H1 (cell line): Measurements from ENCODE around the gene CFAP161. TPM values are rescaled to one million over a fixed set of nuclear protein-coding genes. Genes with fewer than 3 reads are reported as not detected.

ENCODE experiments used
- CTCF ChIA-PET: fragments of 300-600 bp; sonication (Branson Sonifier 250); formaldehyde crosslinking; loops from one replicate; lab custom pipeline; 2021; ENCODE audit not compliant: partially characterized antibody; lab: Charles Lee
- POLR2A ChIA-PET: fragments of 300-600 bp; sonication (Branson Sonifier 250); formaldehyde crosslinking; loops from one replicate; lab custom pipeline; 2021; ENCODE audit warnings: inconsistent platforms; ENCODE audit not compliant: partially characterized antibody; lab: Charles Lee
- DNase-seq, 2 experiments: peaks; one replicate each; pipeline versions ENCODE4 v3.0.0 to v3.0.0-alpha.2; 2010 to 2022; ENCODE audit warnings: low spot score in 2 of 2, low read depth in 1 of 2, mixed read lengths in 1 of 2
- FAIRE-seq: peaks from 2 replicates; lab custom pipeline; 2011; peaks lifted over from hg19 to GRCh38; lab: Jason Lieb, UNC
- H2AFZ ChIP-seq: 2 replicates; pipeline ENCODE4 v1.8.1; 2012; ENCODE audit warnings: low read length, inconsistent platforms
- H2AK5ac ChIP-seq: 2 replicates; pipeline ENCODE4 v1.6.1; 2013; ENCODE audit warnings: low read depth, low read length
- H2BK120ac ChIP-seq: replicated peaks from 2 replicates; pipeline ENCODE3; 2013; ENCODE audit warnings: low read depth, low read length, inconsistent platforms
- H2BK12ac ChIP-seq: 2 replicates; pipeline ENCODE4 v1.6.1; 2013; ENCODE audit warnings: low read depth, low read length
- H2BK15ac ChIP-seq: 2 replicates; pipeline ENCODE4 v1.6.1; 2013; ENCODE audit warnings: low read length
- H2BK20ac ChIP-seq: 2 replicates; pipeline ENCODE4 v1.6.1; 2013; ENCODE audit warnings: low read length
- H2BK5ac ChIP-seq: 2 replicates; pipeline ENCODE4 v1.6.1; 2013; ENCODE audit warnings: low read depth, low read length
- H3K14ac ChIP-seq: 2 replicates; pipeline ENCODE4 v1.6.1; 2013; ENCODE audit warnings: inconsistent platforms; ENCODE audit not compliant: insufficient read length
- H3K18ac ChIP-seq: 2 replicates; pipeline ENCODE4 v1.6.1; 2013; ENCODE audit warnings: low read length; ENCODE audit errors: extremely low read depth
- H3K23ac ChIP-seq: 2 replicates; pipeline ENCODE4 v1.6.1; 2013; ENCODE audit warnings: inconsistent platforms; ENCODE audit not compliant: insufficient read length
- H3K23me2 ChIP-seq: 2 replicates; pipeline ENCODE4 v1.6.1; 2013; ENCODE audit warnings: low read depth, low read length
- H3K27ac ChIP-seq: 2 replicates; pipeline ENCODE4 v1.6.1; 2011; ENCODE audit warnings: low read depth, low read length, inconsistent platforms
- H3K27me3 ChIP-seq, 4 experiments: replicated peaks in 1 of 4; 1 replicate in 1 of 4; 2 replicates in 3 of 4; pipeline versions ENCODE4 v1.6.1 to v1.8.1; 2011 to 2013; ENCODE audit warnings: low read length in 3 of 4, mild to moderate bottlenecking in 3 of 4, inconsistent platforms in 2 of 4, mixed read lengths in 2 of 4, moderate library complexity in 1 of 4; ENCODE audit not compliant: control insufficient read depth in 3 of 4, insufficient read depth in 3 of 4; ENCODE audit errors: extremely low read depth in 1 of 4
- H3K36me3 ChIP-seq, 4 experiments: 2 replicates each; pipeline versions ENCODE4 v1.6.1 to v1.8.1; 2011 to 2013; ENCODE audit warnings: mild to moderate bottlenecking in 4 of 4, low read length in 3 of 4, moderate library complexity in 2 of 4, control low read depth in 1 of 4, inconsistent platforms in 1 of 4; ENCODE audit not compliant: insufficient read depth in 4 of 4, control insufficient read depth in 2 of 4
- H3K4ac ChIP-seq: replicated peaks from 2 replicates; pipeline ENCODE3; 2013; ENCODE audit warnings: low read length, low read depth, mixed read lengths, inconsistent platforms; ENCODE audit not compliant: insufficient read length
- H3K4me1 ChIP-seq, 4 experiments: replicated peaks in 1 of 4; 1 replicate in 1 of 4; 2 replicates in 3 of 4; pipeline versions ENCODE4 v1.6.1 to v1.8.1; 2011 to 2013; ENCODE audit warnings: low read length in 3 of 4, inconsistent platforms in 2 of 4, mixed read lengths in 1 of 4; ENCODE audit not compliant: insufficient read depth in 4 of 4, control insufficient read depth in 3 of 4
- H3K4me2 ChIP-seq, 2 experiments: 2 replicates each; pipeline versions ENCODE4 v1.6.1 to v1.8.1; 2011 to 2013; ENCODE audit warnings: low read depth in 2 of 2, low read length in 2 of 2, control low read depth in 1 of 2, inconsistent platforms in 1 of 2, mild to moderate bottlenecking in 1 of 2; ENCODE audit not compliant: insufficient read depth in 1 of 2
- H3K4me3 ChIP-seq, 4 experiments: fragments of 200-600, 300-600 bp in 1 of 4; sonication (generic), shearing (Covaris generic), sonication (Bioruptor Twin) in 1 of 4; 2 replicates each; pipeline versions ENCODE4 v1.5.1 to v1.8.1; 2011 to 2016; ENCODE audit warnings: low read length in 4 of 4, low read depth in 3 of 4, control low read depth in 2 of 4, inconsistent platforms in 2 of 4, mild to moderate bottlenecking in 2 of 4, mixed read lengths in 1 of 4, moderate library complexity in 1 of 4; ENCODE audit not compliant: insufficient read depth in 2 of 4; ENCODE audit errors: extremely low read depth in 1 of 4
- H3K56ac ChIP-seq: replicated peaks from 2 replicates; pipeline ENCODE3; 2013; ENCODE audit warnings: low read depth, mild to moderate bottlenecking, mixed read lengths, low read length, inconsistent platforms; ENCODE audit not compliant: insufficient read length
- H3K79me1 ChIP-seq: 2 replicates; pipeline ENCODE4 v1.6.1; 2013; ENCODE audit warnings: low read depth, low read length, control low read depth
- H3K79me2 ChIP-seq, 2 experiments: 2 replicates each; pipeline versions ENCODE4 v1.6.1 to v1.8.1; 2012 to 2013; ENCODE audit warnings: low read length in 2 of 2, mild to moderate bottlenecking in 2 of 2, inconsistent platforms in 1 of 2; ENCODE audit not compliant: insufficient read depth in 2 of 2, control insufficient read depth in 1 of 2
- H3K9ac ChIP-seq, 4 experiments: replicated peaks in 1 of 4; 1 replicate in 1 of 4; 2 replicates in 3 of 4; pipeline versions ENCODE4 v1.6.1 to v1.8.1; 2011 to 2013; ENCODE audit warnings: low read depth in 3 of 4, low read length in 3 of 4, control low read depth in 2 of 4, mild to moderate bottlenecking in 2 of 4, moderate library complexity in 2 of 4, inconsistent platforms in 1 of 4; ENCODE audit errors: extremely low read depth in 1 of 4
- H3K9me3 ChIP-seq, 2 experiments: 2 replicates each; pipeline versions ENCODE4 v1.6.1 to v1.8.1; 2012 to 2013; ENCODE audit warnings: mild to moderate bottlenecking in 2 of 2, moderate library complexity in 2 of 2, control low read depth in 1 of 2, inconsistent platforms in 1 of 2, low read depth in 1 of 2, low read length in 1 of 2, mixed read lengths in 1 of 2; ENCODE audit not compliant: insufficient read depth in 2 of 2
- H4K20me1 ChIP-seq, 2 experiments: replicated peaks in 1 of 2; 2 replicates each; pipeline versions ENCODE3 to v1.8.1; 2011 to 2013; ENCODE audit warnings: inconsistent platforms in 2 of 2, low read length in 2 of 2, mild to moderate bottlenecking in 1 of 2; ENCODE audit not compliant: insufficient read depth in 2 of 2, control insufficient read depth in 1 of 2
- H4K5ac ChIP-seq: 2 replicates; pipeline ENCODE4 v1.6.1; 2013; ENCODE audit warnings: low read length, low read depth, mixed read lengths, inconsistent platforms; ENCODE audit not compliant: insufficient read length
- H4K8ac ChIP-seq: 2 replicates; pipeline ENCODE4 v1.8.0; 2013; ENCODE audit warnings: mild to moderate bottlenecking, moderate library complexity, low read length, inconsistent platforms; ENCODE audit not compliant: insufficient read depth; ENCODE audit errors: extremely low read depth
- H4K91ac ChIP-seq: replicated peaks from 2 replicates; pipeline ENCODE3; 2013; ENCODE audit warnings: low read length, mixed read lengths, inconsistent platforms; ENCODE audit not compliant: insufficient read length
- ASH2L ChIP-seq: fragments of 200-600, 300-600 bp; sonication (generic); IDR thresholded peaks from one replicate; pipeline ENCODE4 v1.7.1; 2017; ENCODE audit warnings: low read length
- CEBPB ChIP-seq: IDR thresholded peaks from 2 replicates; pipeline ENCODE4 v1.6.1; 2012; ENCODE audit warnings: low read depth, low read length
- CTCF ChIP-seq, 3 experiments: IDR thresholded peaks; 1 replicate in 2 of 3; 2 replicates in 1 of 3; pipeline versions ENCODE4 v1.5.1 to v1.6.1; 2011; ENCODE audit warnings: low read length in 3 of 3, mild to moderate bottlenecking in 3 of 3, inconsistent platforms in 2 of 3, low read depth in 1 of 3, moderate library complexity in 1 of 3; ENCODE audit not compliant: insufficient read depth in 1 of 3; ENCODE audit errors: control extremely low read depth in 1 of 3
- EP300 ChIP-seq, 2 experiments: IDR thresholded peaks; 1 replicate in 1 of 2; 2 replicates in 1 of 2; pipeline ENCODE4 v1.6.1; 2011 to 2012; ENCODE audit warnings: low read depth in 2 of 2, low read length in 2 of 2, mild to moderate bottlenecking in 2 of 2, borderline replicate concordance in 1 of 2, inconsistent platforms in 1 of 2, moderate library complexity in 1 of 2
- JUND ChIP-seq: IDR thresholded peaks from 2 replicates; pipeline ENCODE4 v1.6.1; 2011; ENCODE audit warnings: mild to moderate bottlenecking, improper control_type of control experiment, low read length
- KDM5A ChIP-seq: fragments of 200-600 bp; IDR thresholded peaks from 2 replicates; pipeline ENCODE4 v1.7.1; 2012; ENCODE audit warnings: mild to moderate bottlenecking, low read length, inconsistent platforms, mixed read lengths
- PHF8 ChIP-seq: fragments of 200-600 bp; sonication (generic); conservative IDR thresholded peaks from 2 replicates; pipeline ENCODE4 v1.7.1; 2012; ENCODE audit warnings: low read depth, mild to moderate bottlenecking, inconsistent platforms, low read length, moderate library complexity
- SIX5 ChIP-seq: IDR thresholded peaks from 2 replicates; pipeline ENCODE4 v1.6.1; 2011; ENCODE audit warnings: mild to moderate bottlenecking, low read depth, low read length
- USF2 ChIP-seq: IDR thresholded peaks from 2 replicates; pipeline ENCODE4 v1.6.1; 2011; ENCODE audit warnings: low read length, improper control_type of control experiment
- WGBS, 2 experiments: shearing (Covaris generic) in 1 of 2; methylation state at CpG; one replicate each; pipeline versions ENCODE4 v1.1.6 to v1.1.7; 2013 to 2015; ENCODE audit warnings: low lambda C conversion rate in 2 of 2, mixed read lengths in 2 of 2, inconsistent platforms in 1 of 2, low coverage in 1 of 2, missing lambda C conversion rate in 1 of 2; ENCODE audit not compliant: insufficient replicate concordance in 2 of 2, insufficient coverage in 1 of 2, insufficient read length in 1 of 2; ENCODE audit errors: extremely low coverage in 1 of 2, missing lambda C conversion rate in 1 of 2; 5-methylcytosine and 5-hydroxymethylcytosine counted together
- polyA plus RNA-seq, 7 experiments: library from polyadenylated mRNA; depleted of rRNA in 3 of 7; stranded (reverse) in 5 of 7; unstranded in 2 of 7; fragments of >200 nt in 5 of 7; fragments of 200-250 nt in 2 of 7; gene quantifications; 1 replicate in 5 of 7; 2 replicates in 1 of 7; 4 replicates in 1 of 7; pipeline versions ENCODE4 v1.2.1 to v1.2.3, GENCODE V29; 2011 to 2013; ENCODE audit warnings: missing spikeins in 2 of 7, mixed read lengths in 2 of 7
- total RNA-seq: library from RNA; stranded (reverse); fragmentation: NEBNext Ultra II Directional; extraction: Animal tissue kit (Norgen Biotek cat#: 25700); gene quantifications from 2 replicates; pipeline ENCODE4 v1.2.1, GENCODE V29; 2021

CFAP161 gene
- total and polyA plus RNA-seq, 2 of the 8 experiments (the other 6 are each of a cell fraction or from before 2014, with no cell fraction given): 0.05 TPM; not detected in 1

GRCh38 chr15:81182031-81182755 is 48.1 kb downstream of the CFAP161 start:
- CTCF ChIA-PET: interaction anchor here (1.4 to 5.6 kb wide), 6 partner anchors 8 to 88 kb away, joined by 4 to 35 read pairs (median 10); no protein-coding TSS in a partner anchor
- WGBS, 2 experiments: 91% methylated on average over 13 of the region's 13 CpGs; no CpG with 5 or more reads in 1 of the 2 experiments
- TF ChIP-seq USF2 (no peak), KDM5A (no peak), JUND (no peak), EP300 (IDR thresholded peaks at IDR 0.05; ENCODE audit: borderline replicate concordance in 1 of 2, low read depth in 2 of 2, low read length in 2 of 2) (no peak), CTCF (IDR thresholded peaks at IDR 0.05; ENCODE audit: control extremely low read depth in 1 of 3, insufficient read depth in 1 of 3, low read depth in 1 of 3, low read length in 3 of 3) (no peak), PHF8 (no peak), CEBPB (no peak), ASH2L (no peak), SIX5 (no peak)

More at GRCh38 chr15:81182031-81182755, 48.1 kb downstream of the CFAP161 start:
- Histone ChIP-seq H4K5ac (no peak overlapping the region), H3K23ac (no peak overlapping the region), H2BK12ac (no peak overlapping the region; the same call in 1 of the 2 replicates), H3K18ac (no peak overlapping the region), H3K79me2 (no peaks in the 10 kb centered on the region), H3K9me3 (no peaks in the 10 kb centered on the region), H2BK120ac (no peak overlapping the region), H3K23me2 (no peaks in the 10 kb centered on the region), H3K56ac (no peak overlapping the region), H3K4ac (no peak overlapping the region), H4K91ac (no peak overlapping the region), H3K14ac (no peak overlapping the region), H2AFZ (0 out of 2 replicates have a peak overlapping the region, but pooled peaks have one; percentile 11), H3K9ac (no peak overlapping the region), H3K27ac (no peak overlapping the region), H4K20me1 (no peaks in the 10 kb centered on the region), H2AK5ac (no peak overlapping the region), H2BK5ac (no peak overlapping the region), H4K8ac (no peak overlapping the region), H3K4me2 (no peak overlapping the region), H2BK15ac (no peak overlapping the region), H2BK20ac (no peak overlapping the region), H3K4me3 (no peak overlapping the region), H3K4me1 (no peaks in the 10 kb centered on the region), H3K36me3 (no peaks in the 10 kb centered on the region), H3K79me1 (no peaks in the 10 kb centered on the region), H3K27me3 (no peaks in the 10 kb centered on the region; a peak in 1 of 7 replicates)
- FAIRE-seq: no peak
- no peak for DNase-seq
- POLR2A ChIA-PET: no interaction called here
